IMR-90 (cell line): Measurements from ENCODE around the gene KIDINS220. TPM values are rescaled to one million over a fixed set of nuclear protein-coding genes. Genes with fewer than 3 reads are reported as not detected.

Experiments
- ATAC-seq: fragments of 200-7000 bp; cut with Tn5 transposase; 2 replicates; pipeline ENCODE4 v1.9.1; 2020; ENCODE audit warnings: low read depth, mild to moderate bottlenecking, moderate library complexity
- BruUV-seq: library from RNA; stranded (reverse); fragments of 400-500 nt; replicated peaks from 2 replicates; lab custom pipeline; 2021; lab: Mats Ljungman, UMichigan
- CTCF ChIA-PET: fragments of 300-600 bp; formaldehyde crosslinking; extraction: SDS; loops from one replicate; lab custom pipeline; 2021; ENCODE audit warnings: antibody characterized with exemption; lab: Yijun Ruan, JAX
- POLR2A ChIA-PET: fragments of 300-600 bp; sonication (Branson Sonifier 250); formaldehyde crosslinking; loops from one replicate; lab custom pipeline; 2022; ENCODE audit warnings: antibody characterized with exemption; ENCODE audit not compliant: unreplicated experiment; lab: Charles Lee
- DNase-seq: peaks from one replicate; pipeline ENCODE4 v3.0.0; 2013
- H2AFZ ChIP-seq: replicated peaks from 2 replicates; pipeline ENCODE3; 2013; ENCODE audit warnings: low read length, mild to moderate bottlenecking; ENCODE audit not compliant: poor library complexity
- H2AK5ac ChIP-seq: 2 replicates; pipeline ENCODE4 v1.6.1; 2013; ENCODE audit warnings: low read depth, low read length, inconsistent platforms
- H2AK9ac ChIP-seq: replicated peaks from 2 replicates; pipeline ENCODE3; 2013; ENCODE audit warnings: mild to moderate bottlenecking, low read depth, low read length, moderate library complexity; ENCODE audit not compliant: poor library complexity
- H2BK120ac ChIP-seq: 2 replicates; pipeline ENCODE4 v1.6.1; 2013; ENCODE audit warnings: low read depth, low read length, inconsistent platforms
- H2BK15ac ChIP-seq: 3 replicates; pipeline ENCODE4 v1.6.1; 2013; ENCODE audit warnings: low read depth, low read length, inconsistent platforms
- H2BK20ac ChIP-seq: 2 replicates; pipeline ENCODE4 v1.6.1; 2013; ENCODE audit warnings: low read depth, mild to moderate bottlenecking, inconsistent platforms, low read length, moderate library complexity
- H2BK5ac ChIP-seq: 2 replicates; pipeline ENCODE4 v1.6.1; 2013; ENCODE audit warnings: mild to moderate bottlenecking, low read depth, low read length, inconsistent platforms; ENCODE audit not compliant: poor library complexity, severe bottlenecking
- H3K14ac ChIP-seq: replicated peaks from 2 replicates; pipeline ENCODE4 v1.6.1; 2013; ENCODE audit warnings: low read depth, low read length, inconsistent platforms
- H3K18ac ChIP-seq: 2 replicates; pipeline ENCODE4 v1.6.1; 2013; ENCODE audit warnings: low read depth, low read length, control low read depth
- H3K23ac ChIP-seq: 2 replicates; pipeline ENCODE4 v1.6.1; 2013; ENCODE audit warnings: low read depth, low read length, inconsistent platforms
- H3K27ac ChIP-seq: 2 replicates; pipeline ENCODE4 v1.5.1; 2013; ENCODE audit warnings: mild to moderate bottlenecking, control low read depth, low read length; ENCODE audit not compliant: insufficient read depth
- H3K27me3 ChIP-seq: 2 replicates; pipeline ENCODE4 v1.6.1; 2013; ENCODE audit warnings: low read length; ENCODE audit not compliant: control insufficient read depth, insufficient read depth
- H3K36me3 ChIP-seq: 2 replicates; pipeline ENCODE4 v1.6.1; 2013; ENCODE audit warnings: low read length, mixed read lengths; ENCODE audit not compliant: control insufficient read depth, insufficient read depth
- H3K4ac ChIP-seq: 2 replicates; pipeline ENCODE4 v1.6.1; 2013; ENCODE audit warnings: low read depth, low read length, inconsistent platforms
- H3K4me1 ChIP-seq: 2 replicates; pipeline ENCODE4 v1.6.1; 2013; ENCODE audit warnings: low read length, mixed read lengths; ENCODE audit not compliant: control insufficient read depth, insufficient read depth
- H3K4me2 ChIP-seq: 2 replicates; pipeline ENCODE4 v1.6.1; 2013; ENCODE audit warnings: low read depth, mild to moderate bottlenecking, control low read depth, low read length, moderate library complexity
- H3K4me3 ChIP-seq: 2 replicates; pipeline ENCODE4 v1.5.1; 2013; ENCODE audit warnings: low read depth, mild to moderate bottlenecking, control low read depth, low read length, moderate library complexity; ENCODE audit not compliant: insufficient read depth
- H3K56ac ChIP-seq: 2 replicates; pipeline ENCODE4 v1.6.1; 2013; ENCODE audit warnings: low read length, inconsistent platforms; ENCODE audit not compliant: insufficient read depth; ENCODE audit errors: extremely low read depth
- H3K79me1 ChIP-seq, 2 experiments: 2 replicates each; pipeline ENCODE4 v1.6.1; 2013; ENCODE audit warnings: low read length in 2 of 2, inconsistent platforms in 1 of 2, low read depth in 1 of 2
- H3K9ac ChIP-seq: 2 replicates; pipeline ENCODE4 v1.6.1; 2013; ENCODE audit warnings: low read depth, low read length, control low read depth
- H3K9me1 ChIP-seq: 2 replicates; pipeline ENCODE4 v1.6.1; 2013; ENCODE audit warnings: low read length, inconsistent platforms; ENCODE audit not compliant: insufficient read depth
- H3K9me3 ChIP-seq: 2 replicates; pipeline ENCODE4 v1.6.1; 2013; ENCODE audit warnings: low read length; ENCODE audit not compliant: control insufficient read depth, insufficient read depth
- H4K20me1 ChIP-seq: 2 replicates; pipeline ENCODE4 v1.6.1; 2013; ENCODE audit warnings: low read length, inconsistent platforms; ENCODE audit not compliant: insufficient read depth
- H4K5ac ChIP-seq: 2 replicates; pipeline ENCODE4 v1.6.1; 2013; ENCODE audit warnings: mild to moderate bottlenecking, low read depth, low read length, control low read depth
- H4K8ac ChIP-seq, 2 experiments: 2 replicates each; pipeline ENCODE4 v1.6.1; 2013; ENCODE audit warnings: low read depth in 2 of 2, low read length in 2 of 2, control low read depth in 1 of 2, inconsistent platforms in 1 of 2
- H4K91ac ChIP-seq: 2 replicates; pipeline ENCODE4 v1.6.1; 2013; ENCODE audit warnings: low read depth, low read length, inconsistent platforms; ENCODE audit not compliant: insufficient read depth
- CEBPB ChIP-seq: IDR thresholded peaks from 2 replicates; pipeline ENCODE4 v1.6.1; 2012; ENCODE audit warnings: low read depth, low read length, improper control_type of control experiment
- MAFK ChIP-seq: IDR thresholded peaks from 2 replicates; pipeline ENCODE4 v1.6.1; 2012; ENCODE audit warnings: low read depth, low read length, improper control_type of control experiment
- NFE2L2 ChIP-seq: fragments of 150-350 bp; IDR thresholded peaks from 2 replicates; pipeline ENCODE4 v1.6.1; 2016; ENCODE audit warnings: low read depth, mild to moderate bottlenecking, low read length
- RFX5 ChIP-seq: IDR thresholded peaks from 2 replicates; pipeline ENCODE4 v1.8.0; 2012; ENCODE audit warnings: low read depth, mild to moderate bottlenecking, low read length, moderate library complexity
- SMC3 ChIP-seq: fragments of 150-350 bp; IDR thresholded peaks from 2 replicates; pipeline ENCODE4 v1.6.1; 2016; ENCODE audit warnings: low read depth, mild to moderate bottlenecking, antibody characterized with exemption, low read length, moderate library complexity
- WGBS, 2 experiments: methylation state at CpG; one replicate each; pipeline versions ENCODE4 v1.1.5 to v1.1.7; 2013; ENCODE audit warnings: missing lambda C conversion rate in 2 of 2; ENCODE audit not compliant: insufficient read length in 1 of 2; ENCODE audit errors: extremely low coverage in 2 of 2; 5-methylcytosine and 5-hydroxymethylcytosine counted together
- dilution Hi-C: fragments of 300-500 bp; cut with HindIII; formaldehyde crosslinking; loops from one replicate; pipeline ENCODE4 v1.14.3; 2018; ENCODE audit warnings: low sequenced_read_pairs; ENCODE audit not compliant: unreplicated experiment
- in situ Hi-C: fragments of 300-500 bp; cut with MboI; formaldehyde crosslinking; loops from 3 replicates; pipeline ENCODE4 v1.14.3; 2019; ENCODE audit warnings: low sequenced_read_pairs, inconsistent platforms, mixed read lengths
- intact Hi-C: fragments of 100-400 bp; cut with micrococcal nuclease; formaldehyde crosslinking; loops from 2 replicates; pipeline ENCODE4 v1.10.0; 2022
- polyA plus RNA-seq, 3 experiments: library from polyadenylated mRNA; depleted of rRNA; stranded (reverse); fragments of >200 nt; gene quantifications; 2 replicates each; pipeline ENCODE4 v1.2.3, GENCODE V29; 2012; ENCODE audit warnings: low replicate concordance in 1 of 3
- total RNA-seq: library from RNA; depleted of rRNA; stranded (reverse); fragments of >200 nt; gene quantifications from 2 replicates; pipeline ENCODE4 v1.2.3, GENCODE V29; 2012
- TF ChIP-seq, protein P1 (sequence below): fragments of 150-350 bp; IDR thresholded peaks from 2 replicates; pipeline ENCODE4 v1.6.1; 2016; ENCODE audit warnings: low read depth, mild to moderate bottlenecking, low read length, moderate library complexity, borderline replicate concordance

Gene KIDINS220
- total and polyA plus RNA-seq, 2 of the 4 experiments (the other 2 are of a cell fraction) = 23.1 to 63.4 TPM

DNA sequence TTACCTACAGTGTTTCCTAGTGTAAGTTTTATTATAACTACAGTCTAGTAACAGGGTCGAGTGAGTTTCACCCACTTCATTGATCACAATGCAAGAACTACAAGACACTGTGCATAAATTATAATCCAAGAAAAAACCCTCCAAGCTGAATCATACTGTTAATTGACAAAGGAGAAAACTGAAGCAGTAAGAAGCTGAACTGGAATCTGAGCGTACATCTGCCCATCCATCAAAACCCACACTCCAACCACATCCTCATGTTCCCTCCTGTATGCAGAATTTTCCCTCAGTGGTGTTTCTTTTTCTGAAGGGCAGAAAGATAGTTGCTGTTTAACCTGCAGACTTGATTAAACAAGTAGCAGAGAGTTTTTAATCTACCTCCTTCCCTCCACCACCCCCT, 49.5 kb upstream of the KIDINS220 start (continued):
- no peak for TF ChIP-seq RFX5
- TF ChIP-seq MAFK = no peak
- TF ChIP-seq NFE2L2 = no peak
- TF ChIP-seq, protein P1, sequence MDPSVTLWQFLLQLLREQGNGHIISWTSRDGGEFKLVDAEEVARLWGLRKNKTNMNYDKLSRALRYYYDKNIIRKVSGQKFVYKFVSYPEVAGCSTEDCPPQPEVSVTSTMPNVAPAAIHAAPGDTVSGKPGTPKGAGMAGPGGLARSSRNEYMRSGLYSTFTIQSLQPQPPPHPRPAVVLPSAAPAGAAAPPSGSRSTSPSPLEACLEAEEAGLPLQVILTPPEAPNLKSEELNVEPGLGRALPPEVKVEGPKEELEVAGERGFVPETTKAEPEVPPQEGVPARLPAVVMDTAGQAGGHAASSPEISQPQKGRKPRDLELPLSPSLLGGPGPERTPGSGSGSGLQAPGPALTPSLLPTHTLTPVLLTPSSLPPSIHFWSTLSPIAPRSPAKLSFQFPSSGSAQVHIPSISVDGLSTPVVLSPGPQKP = no peak

DNA sequence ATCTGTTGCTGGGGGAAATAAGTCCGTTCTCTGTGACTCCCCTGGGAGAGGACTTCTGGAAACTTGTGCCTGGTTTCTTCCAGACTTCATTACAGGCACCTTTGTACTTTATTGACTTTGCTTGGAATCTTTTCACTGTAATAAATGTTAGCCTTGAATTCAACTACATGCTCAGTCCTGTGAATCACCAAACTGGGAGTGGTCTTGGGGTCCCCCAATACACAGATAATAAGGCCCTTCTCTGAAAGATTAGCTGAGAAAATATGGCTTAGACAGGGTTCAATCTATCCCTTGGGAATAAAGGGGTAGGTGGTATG, 48.7 kb upstream of the KIDINS220 start:
- no peak overlapping the region for H2AFZ ChIP-seq
- H2BK15ac ChIP-seq = no peak overlapping the region
- H2BK5ac ChIP-seq = no peak overlapping the region
- H3K18ac ChIP-seq = no peak overlapping the region
- in situ Hi-C loops (no loop called here), intact Hi-C loops (no loop called here), dilution Hi-C loops (no loop called here)
- no peak overlapping the region for H3K4me3 ChIP-seq
- H3K9ac ChIP-seq = no peak overlapping the region
- TF ChIP-seq CEBPB (no peak), SMC3 (no peak)
- H3K27ac ChIP-seq = no peak overlapping the region
- no peak overlapping the region for H3K4ac ChIP-seq
- no peak overlapping the region for H3K56ac ChIP-seq
- no peak overlapping the region for H4K91ac ChIP-seq
- H3K14ac ChIP-seq = no peak overlapping the region
- H3K23ac ChIP-seq = no peak overlapping the region
- ChIA-PET CTCF (no interaction called here), POLR2A (no interaction called here)
- DNase-seq = no peak
- H3K79me1 ChIP-seq = peaks cover 4 to 8% of the 10 kb centered on the region in 2 experiments; a peak in 2 of 4 replicates
- H2AK9ac ChIP-seq = no peak overlapping the region
- no peak overlapping the region for H4K8ac ChIP-seq
- H3K9me1 ChIP-seq = no peaks in the 10 kb centered on the region
- H3K36me3 ChIP-seq = peaks cover 2% of the 10 kb centered on the region
- H2BK120ac ChIP-seq = no peak overlapping the region
- no CpG with 5 or more reads among the region's 1 CpG for WGBS, 2 experiments
- H2BK20ac ChIP-seq = no peak overlapping the region
- H3K27me3 ChIP-seq = no peaks in the 10 kb centered on the region
- H3K9me3 ChIP-seq = no peaks in the 10 kb centered on the region
- H4K5ac ChIP-seq = no peak overlapping the region
- no TSS peak for BruUV-seq
- no peaks in the 10 kb centered on the region for H4K20me1 ChIP-seq
- H3K4me2 ChIP-seq = no peak overlapping the region
- H2AK5ac ChIP-seq = no peak overlapping the region
- H3K4me1 ChIP-seq = no peaks in the 10 kb centered on the region
- ATAC-seq = no peak
